DND-41 (cell line): ENCODE measurements around the gene DIAPH2.

ENCODE experiments used
- EZH2 ChIP-seq: IDR thresholded peaks from 3 replicates; pipeline ENCODE4 v1.6.1; 2012; ENCODE audit warnings: borderline replicate concordance, low read depth, mild to moderate bottlenecking, moderate library complexity, low read length, inconsistent platforms; ENCODE audit not compliant: severe bottlenecking
- TF ChIP-seq, protein P1 (sequence below): IDR thresholded peaks from 2 replicates; pipeline ENCODE4 v1.5.1; 2012; ENCODE audit warnings: borderline replicate concordance, low read length, moderate library complexity, mild to moderate bottlenecking; ENCODE audit not compliant: poor library complexity, severe bottlenecking; ENCODE audit errors: extremely low read depth

DNA sequence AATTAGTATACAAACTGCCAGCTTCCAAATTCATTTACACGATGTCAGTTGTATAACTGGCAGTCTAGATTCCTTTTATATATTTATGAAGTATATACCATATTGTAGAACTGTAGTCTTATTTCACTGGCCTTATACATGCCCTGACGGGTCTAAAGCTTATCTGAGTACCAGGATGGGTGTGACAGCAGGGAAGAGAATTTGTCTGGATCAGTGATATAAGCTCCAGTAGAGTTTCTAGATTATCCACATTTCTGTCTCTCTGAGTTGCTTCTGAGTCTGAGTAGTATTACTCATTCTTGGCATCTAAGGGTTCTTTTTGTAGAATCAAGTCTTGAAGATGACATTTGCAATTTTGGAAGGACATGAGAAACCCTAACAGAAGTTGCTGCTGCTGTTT is 300.4 kb downstream of the DIAPH2 start:
- TF ChIP-seq, protein P1, sequence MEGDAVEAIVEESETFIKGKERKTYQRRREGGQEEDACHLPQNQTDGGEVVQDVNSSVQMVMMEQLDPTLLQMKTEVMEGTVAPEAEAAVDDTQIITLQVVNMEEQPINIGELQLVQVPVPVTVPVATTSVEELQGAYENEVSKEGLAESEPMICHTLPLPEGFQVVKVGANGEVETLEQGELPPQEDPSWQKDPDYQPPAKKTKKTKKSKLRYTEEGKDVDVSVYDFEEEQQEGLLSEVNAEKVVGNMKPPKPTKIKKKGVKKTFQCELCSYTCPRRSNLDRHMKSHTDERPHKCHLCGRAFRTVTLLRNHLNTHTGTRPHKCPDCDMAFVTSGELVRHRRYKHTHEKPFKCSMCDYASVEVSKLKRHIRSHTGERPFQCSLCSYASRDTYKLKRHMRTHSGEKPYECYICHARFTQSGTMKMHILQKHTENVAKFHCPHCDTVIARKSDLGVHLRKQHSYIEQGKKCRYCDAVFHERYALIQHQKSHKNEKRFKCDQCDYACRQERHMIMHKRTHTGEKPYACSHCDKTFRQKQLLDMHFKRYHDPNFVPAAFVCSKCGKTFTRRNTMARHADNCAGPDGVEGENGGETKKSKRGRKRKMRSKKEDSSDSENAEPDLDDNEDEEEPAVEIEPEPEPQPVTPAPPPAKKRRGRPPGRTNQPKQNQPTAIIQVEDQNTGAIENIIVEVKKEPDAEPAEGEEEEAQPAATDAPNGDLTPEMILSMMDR, result no peak
- TF ChIP-seq EZH2, result no peak
